ENCODE results near the gene KLRK1. TPM values are rescaled to one million over a fixed set of nuclear protein-coding genes. Genes with fewer than 3 reads are reported as not detected.
"Not testable (repeated sequence)": the region's sequence is repeated elsewhere in the genome, so short reads cannot be mapped to it uniquely, and the experiment has no call there.

KLRK1 gene
- total RNA-seq (2014; rRNA removed; shearing (Covaris generic); ENCODE audit: low replicate concordance): not detected in 2 replicates

- Histone ChIP-seq H3K4me2 (ENCODE audit: low read depth, low read length, poor library complexity, severe bottlenecking) (no peak within 1 kb of the TSS), H3K4me3 (ENCODE audit: low read length) (no peak within 1 kb of the TSS), H3K9me3 (ENCODE audit: low read length) (no peaks in the 10 kb centered on the region), H3K9ac (ENCODE audit: low read length) (no peak within 1 kb of the TSS), H3K36me3 (ENCODE audit: insufficient read depth, low read length) (no peaks in the 10 kb centered on the region), H3K27me3 (ENCODE audit: low read length) (no peaks in the 10 kb centered on the region), H3K27ac (ENCODE audit: low read length) (no peak within 1 kb of the TSS), H3K9me2 (replicated peaks; ENCODE audit: insufficient read depth, low read length) (no peaks in the 10 kb centered on the region), H4K20me1 (ENCODE audit: insufficient read depth, low read depth, low read length) (no peaks in the 10 kb centered on the region), H3K4me1 (ENCODE audit: low read length) (no peaks in the 10 kb centered on the region), H3K79me2 (ENCODE audit: low read length) (no peaks in the 10 kb centered on the region), H2AFZ (ENCODE audit: low read length) (no peak within 1 kb of the TSS)
- DNase-seq: no peak
These were observed at the start of gene KLRK1 for GRCh38 chr12:10389904-10390303. Gene KLRK1 (minus strand): TSS chr12:10390041. CDS start chr12:10388810, 1,231 bp downstream.

GRCh38 chr12:10437601-10438000 is 47.8 kb upstream of the KLRK1 start:
- not testable (repeated sequence) for H3K4me3 ChIP-seq (ENCODE audit: low read length); H4K20me1 ChIP-seq (ENCODE audit: insufficient read depth, low read depth, low read length); H3K4me2 ChIP-seq (ENCODE audit: low read depth, low read length, poor library complexity, severe bottlenecking); H2AFZ ChIP-seq (ENCODE audit: low read length); H3K27ac ChIP-seq (ENCODE audit: low read length); H3K4me1 ChIP-seq (ENCODE audit: low read length); H3K9me3 ChIP-seq (ENCODE audit: low read length); H3K9ac ChIP-seq (ENCODE audit: low read length); DNase-seq; H3K79me2 ChIP-seq (ENCODE audit: low read length); H3K36me3 ChIP-seq (ENCODE audit: insufficient read depth, low read length); H3K9me2 ChIP-seq (replicated peaks; ENCODE audit: insufficient read depth, low read length); H3K27me3 ChIP-seq (ENCODE audit: low read length)

GRCh38 chr12:10435816-10436215 is 46.0 kb upstream of the KLRK1 start, which contains the start of gene KLRC2:
Gene KLRC2 (minus strand): TSS chr12:10436010. CDS start chr12:10435986, 24 bp downstream.
- not testable (repeated sequence) for H2AFZ ChIP-seq (ENCODE audit: low read length); H4K20me1 ChIP-seq (ENCODE audit: insufficient read depth, low read depth, low read length); H3K9me3 ChIP-seq (ENCODE audit: low read length); H3K4me2 ChIP-seq (ENCODE audit: low read depth, low read length, poor library complexity, severe bottlenecking); H3K27me3 ChIP-seq (ENCODE audit: low read length); DNase-seq; H3K27ac ChIP-seq (ENCODE audit: low read length); H3K9ac ChIP-seq (ENCODE audit: low read length); H3K4me3 ChIP-seq (ENCODE audit: low read length); H3K9me2 ChIP-seq (replicated peaks; ENCODE audit: insufficient read depth, low read length); H3K36me3 ChIP-seq (ENCODE audit: insufficient read depth, low read length); H3K79me2 ChIP-seq (ENCODE audit: low read length); H3K4me1 ChIP-seq (ENCODE audit: low read length)

- not testable (repeated sequence) for H3K79me2 ChIP-seq (ENCODE audit: low read length); H3K36me3 ChIP-seq (ENCODE audit: insufficient read depth, low read length); H3K9me3 ChIP-seq (ENCODE audit: low read length); H4K20me1 ChIP-seq (ENCODE audit: insufficient read depth, low read depth, low read length); H3K9ac ChIP-seq (ENCODE audit: low read length); H3K4me3 ChIP-seq (ENCODE audit: low read length); H3K4me2 ChIP-seq (ENCODE audit: low read depth, low read length, poor library complexity, severe bottlenecking); H3K4me1 ChIP-seq (ENCODE audit: low read length); H2AFZ ChIP-seq (ENCODE audit: low read length); DNase-seq; H3K9me2 ChIP-seq (replicated peaks; ENCODE audit: insufficient read depth, low read length); H3K27me3 ChIP-seq (ENCODE audit: low read length); H3K27ac ChIP-seq (ENCODE audit: low read length)
These were observed 40.8 kb upstream of the KLRK1 start for GRCh38 chr12:10430623-10431022.

- H3K4me3 ChIP-seq (ENCODE audit: low read length); H3K9me3 ChIP-seq (ENCODE audit: low read length); H4K20me1 ChIP-seq (ENCODE audit: insufficient read depth, low read depth, low read length); DNase-seq; H3K9ac ChIP-seq (ENCODE audit: low read length); H3K4me1 ChIP-seq (ENCODE audit: low read length); H3K79me2 ChIP-seq (ENCODE audit: low read length); H3K9me2 ChIP-seq (replicated peaks; ENCODE audit: insufficient read depth, low read length); H3K4me2 ChIP-seq (ENCODE audit: low read depth, low read length, poor library complexity, severe bottlenecking); H3K36me3 ChIP-seq (ENCODE audit: insufficient read depth, low read length); H3K27ac ChIP-seq (ENCODE audit: low read length); H3K27me3 ChIP-seq (ENCODE audit: low read length); H2AFZ ChIP-seq (ENCODE audit: low read length): not testable (repeated sequence)
These were observed 36.1 kb upstream of the KLRK1 start for GRCh38 chr12:10425938-10426337.

GRCh38 chr12:10424260-10424899 is 34.5 kb upstream of the KLRK1 start:
- not testable (repeated sequence) for H3K27me3 ChIP-seq (ENCODE audit: low read length); H3K27ac ChIP-seq (ENCODE audit: low read length); H4K20me1 ChIP-seq (ENCODE audit: insufficient read depth, low read depth, low read length); H3K9me3 ChIP-seq (ENCODE audit: low read length); H3K4me1 ChIP-seq (ENCODE audit: low read length); H3K4me3 ChIP-seq (ENCODE audit: low read length); H2AFZ ChIP-seq (ENCODE audit: low read length); H3K9me2 ChIP-seq (replicated peaks; ENCODE audit: insufficient read depth, low read length); H3K36me3 ChIP-seq (ENCODE audit: insufficient read depth, low read length); DNase-seq; H3K4me2 ChIP-seq (ENCODE audit: low read depth, low read length, poor library complexity, severe bottlenecking); H3K79me2 ChIP-seq (ENCODE audit: low read length); H3K9ac ChIP-seq (ENCODE audit: low read length)

- not testable (repeated sequence) for H3K4me2 ChIP-seq (ENCODE audit: low read depth, low read length, poor library complexity, severe bottlenecking); H3K79me2 ChIP-seq (ENCODE audit: low read length); H3K9ac ChIP-seq (ENCODE audit: low read length); H3K4me3 ChIP-seq (ENCODE audit: low read length); H3K4me1 ChIP-seq (ENCODE audit: low read length); H3K9me3 ChIP-seq (ENCODE audit: low read length); H3K27ac ChIP-seq (ENCODE audit: low read length); H3K36me3 ChIP-seq (ENCODE audit: insufficient read depth, low read length); H4K20me1 ChIP-seq (ENCODE audit: insufficient read depth, low read depth, low read length); H3K9me2 ChIP-seq (replicated peaks; ENCODE audit: insufficient read depth, low read length); H2AFZ ChIP-seq (ENCODE audit: low read length); H3K27me3 ChIP-seq (ENCODE audit: low read length); DNase-seq
These were observed 32.3 kb upstream of the KLRK1 start for GRCh38 chr12:10422159-10422558.

GRCh38 chr12:10420334-10420733 is 30.5 kb upstream of the KLRK1 start, which contains the start of gene KLRC3:
Gene KLRC3 (minus strand): TSS chr12:10420595. CDS start chr12:10420550, 45 bp downstream.
- not testable (repeated sequence) for H2AFZ ChIP-seq (ENCODE audit: low read length); H3K9ac ChIP-seq (ENCODE audit: low read length); H3K4me3 ChIP-seq (ENCODE audit: low read length)

More at GRCh38 chr12:10420334-10420733, 30.5 kb upstream of the KLRK1 start, which contains the start of gene KLRC3:
- not testable (repeated sequence) for H3K9me3 ChIP-seq (ENCODE audit: low read length); H3K27me3 ChIP-seq (ENCODE audit: low read length); DNase-seq; H3K27ac ChIP-seq (ENCODE audit: low read length); H4K20me1 ChIP-seq (ENCODE audit: insufficient read depth, low read depth, low read length); H3K9me2 ChIP-seq (replicated peaks; ENCODE audit: insufficient read depth, low read length); H3K36me3 ChIP-seq (ENCODE audit: insufficient read depth, low read length); H3K4me1 ChIP-seq (ENCODE audit: low read length); H3K79me2 ChIP-seq (ENCODE audit: low read length); H3K4me2 ChIP-seq (ENCODE audit: low read depth, low read length, poor library complexity, severe bottlenecking)
